Smooth muscle cell (in vitro differentiated cells): ENCODE data around the gene UBXN11. TPM values are rescaled to one million over a fixed set of nuclear protein-coding genes. Genes with fewer than 3 reads are reported as not detected.

Source experiments
- DNase-seq: peaks from one replicate; lab custom pipeline; 2025; ENCODE audit not compliant: unreplicated experiment; lab: John Stamatoyannopoulos, UW
- H2AFZ ChIP-seq: fragments of 200-600 bp; sonication (generic); 2 replicates; pipeline ENCODE4 v1.6.0; 2016; ENCODE audit warnings: antibody characterized with exemption, low read depth, mild to moderate bottlenecking
- H3F3A ChIP-seq: fragments of 200-600 bp; sonication (generic); 2 replicates; pipeline ENCODE4 v1.6.0; 2017; ENCODE audit warnings: antibody characterized with exemption, low read depth
- H3K27ac ChIP-seq: fragments of 200-600 bp; sonication (generic); 2 replicates; pipeline ENCODE4 v1.5.1; 2016; ENCODE audit warnings: low read depth, mild to moderate bottlenecking
- H3K27me3 ChIP-seq: fragments of 200-600 bp; sonication (generic); 2 replicates; pipeline ENCODE4 v1.6.1; 2016; ENCODE audit warnings: low read depth, mild to moderate bottlenecking
- H3K36me3 ChIP-seq: fragments of 200-600 bp; sonication (generic); 2 replicates; pipeline ENCODE4 v1.5.1; 2016; ENCODE audit warnings: low read depth
- H3K4me1 ChIP-seq: fragments of 200-600 bp; sonication (generic); 2 replicates; pipeline ENCODE4 v1.5.1; 2016; ENCODE audit warnings: low read depth
- H3K4me2 ChIP-seq: fragments of 200-600 bp; sonication (generic); 2 replicates; pipeline ENCODE4 v1.6.0; 2016; ENCODE audit warnings: mild to moderate bottlenecking
- H3K4me3 ChIP-seq: fragments of 200-600 bp; sonication (generic); 2 replicates; pipeline ENCODE4 v1.5.1; 2016; ENCODE audit warnings: mild to moderate bottlenecking
- H3K79me2 ChIP-seq: fragments of 200-600 bp; sonication (generic); 2 replicates; pipeline ENCODE4 v1.6.0; 2016; ENCODE audit warnings: low read depth, mild to moderate bottlenecking
- H3K9ac ChIP-seq: fragments of 200-600 bp; sonication (generic); 2 replicates; pipeline ENCODE4 v1.6.0; 2016; ENCODE audit warnings: low read depth
- H3K9me3 ChIP-seq: fragments of 200-600 bp; sonication (generic); replicated peaks from 2 replicates; pipeline ENCODE4 v1.5.1; 2016; ENCODE audit warnings: low read depth
- H4K20me1 ChIP-seq: fragments of 200-600 bp; sonication (generic); 2 replicates; pipeline ENCODE4 v1.6.0; 2016; ENCODE audit warnings: low read depth
- CTCF ChIP-seq: fragments of 200-600 bp; sonication (generic); IDR thresholded peaks from 2 replicates; pipeline ENCODE4 v1.5.1; 2017; ENCODE audit warnings: borderline replicate concordance, mild to moderate bottlenecking, antibody characterized with exemption; ENCODE audit not compliant: insufficient read depth, poor library complexity, severe bottlenecking
- WGBS: methylation state at CpG from one replicate; pipeline ENCODE4 v1.1.7; 2016; ENCODE audit warnings: low lambda C conversion rate; 5-methylcytosine and 5-hydroxymethylcytosine counted together
- polyA plus RNA-seq: library from polyadenylated mRNA; unstranded; fragments of >200 nt; fragmentation: Nextera tagmentation; extraction: Ambion mirVana; gene quantifications from 2 replicates; pipeline ENCODE4 v1.2.1, GENCODE V29; 2016
- total RNA-seq: library from RNA; depleted of rRNA; stranded (reverse); fragments of >200 nt; gene quantifications from 2 replicates; pipeline ENCODE4 v1.2.3, GENCODE V29; 2014

The UBXN11 gene
- total and polyA plus RNA-seq, 2 experiments from 2014 or later, result 3.3 to 17.7 TPM

GRCh38 chr1:26283279-26283853 is 23.1 kb downstream of the UBXN11 start:
- Histone ChIP-seq H3K36me3 (no peaks in the 10 kb centered on the region), H3K9me3 (no peaks in the 10 kb centered on the region), H3K4me1 (peaks cover 42% of the 10 kb centered on the region), H3K4me3 (no peak overlapping the region), H3K27me3 (no peaks in the 10 kb centered on the region), H3K9ac (no peak overlapping the region), H3K4me2 (peak overlapping the region; percentile 94), H4K20me1 (peaks cover 38% of the 10 kb centered on the region), H3F3A (peaks cover 20% of the 10 kb centered on the region), H3K79me2 (no peaks in the 10 kb centered on the region), H3K27ac (peak overlapping the region; percentile 96), H2AFZ (no peak overlapping the region)
- WGBS, result 75% methylated on average over 4 of the region's 4 CpGs
- no peak for DNase-seq
- no peak for TF ChIP-seq CTCF

GRCh38 chr1:26282401-26282918 is 24.0 kb downstream of the UBXN11 start:
- WGBS, result 75% methylated on average over 22 of the region's 22 CpGs
- DNase-seq, result no peak
- peaks cover 48% of the 10 kb centered on the region for H3K4me1 ChIP-seq
- no peaks in the 10 kb centered on the region for H3K79me2 ChIP-seq
- H3K36me3 ChIP-seq, result no peaks in the 10 kb centered on the region
- H3K27me3 ChIP-seq, result no peaks in the 10 kb centered on the region
- H3K4me2 ChIP-seq, result peak overlapping the region; percentile 94
- peak overlapping the region; percentile 96 for H3K27ac ChIP-seq
- H2AFZ ChIP-seq, result no peak overlapping the region
- TF ChIP-seq CTCF, result no peak
- H4K20me1 ChIP-seq, result peaks cover 38% of the 10 kb centered on the region
- peaks cover 25% of the 10 kb centered on the region for H3F3A ChIP-seq
- no peak overlapping the region for H3K9ac ChIP-seq
- no peak overlapping the region for H3K4me3 ChIP-seq
- H3K9me3 ChIP-seq, result no peaks in the 10 kb centered on the region

DNA sequence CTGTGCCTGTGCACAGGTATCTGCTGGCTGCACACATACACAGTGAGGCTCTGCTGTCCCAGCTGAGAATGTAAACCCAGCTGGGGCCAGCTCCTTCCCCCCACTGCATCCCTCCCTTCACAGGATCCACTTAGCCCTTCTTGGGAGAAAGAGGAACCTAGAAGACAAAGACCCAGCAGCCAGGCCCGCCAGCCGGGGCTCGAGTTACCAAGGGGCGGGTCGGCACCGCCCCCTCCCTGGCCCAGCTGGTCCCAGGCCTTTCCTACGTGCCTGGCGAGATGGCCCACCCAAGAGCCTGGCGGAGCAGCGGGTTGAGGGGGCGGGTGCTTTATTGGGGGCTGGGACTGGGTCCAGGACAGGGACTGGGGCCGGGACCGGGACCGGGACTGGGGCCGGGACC is 24.5 kb downstream of the UBXN11 start:
- H3K36me3 ChIP-seq, result no peaks in the 10 kb centered on the region
- no peak overlapping the region for H2AFZ ChIP-seq
- peaks cover 38% of the 10 kb centered on the region for H4K20me1 ChIP-seq
- peak; percentile 17 for DNase-seq
- no peak overlapping the region for H3K9ac ChIP-seq
- H3K4me2 ChIP-seq, result peak overlapping the region; percentile 94
- H3K79me2 ChIP-seq, result no peaks in the 10 kb centered on the region
- peak overlapping the region; percentile 96 for H3K27ac ChIP-seq
- H3F3A ChIP-seq, result peaks cover 30% of the 10 kb centered on the region
- no peak for TF ChIP-seq CTCF
- no peaks in the 10 kb centered on the region for H3K27me3 ChIP-seq
- 35% methylated on average over 12 of the region's 15 CpGs for WGBS
- H3K4me1 ChIP-seq, result peaks cover 53% of the 10 kb centered on the region
- H3K4me3 ChIP-seq, result peak overlapping the region; percentile 67
- H3K9me3 ChIP-seq, result no peaks in the 10 kb centered on the region
